K562 (cell line): ENCODE measurements around the gene RPL35. TPM values are rescaled to one million over a fixed set of nuclear protein-coding genes. Genes with fewer than 3 reads are reported as not detected.

Experiments used
- ATAC-seq: fragments of 200-7000 bp; cut with Tn5 transposase; 3 replicates; pipeline ENCODE4 v1.9.1; 2020; ENCODE audit warnings: moderate library complexity
- BruUV-seq: library from RNA; stranded (reverse); fragments of 400-500 nt; replicated peaks from 2 replicates; lab custom pipeline; 2021; lab: Mats Ljungman, UMichigan
- CTCF ChIA-PET: fragments of 300-600 bp; formaldehyde crosslinking; extraction: SDS; loops from one replicate; lab custom pipeline; 2021; ENCODE audit warnings: low intra/inter-chr PET ratio; lab: Yijun Ruan, JAX
- POLR2A ChIA-PET: fragments of 300-600, 350-650 bp; sonication (Branson Sonifier 250); formaldehyde crosslinking; extraction: SDS; loops from one replicate; lab custom pipeline; 2021; ENCODE audit warnings: antibody characterized with exemption, inconsistent platforms; lab: Yijun Ruan, JAX
- DNase-seq, 4 experiments: peaks; one replicate each; pipeline versions ENCODE4 v3.0.0 to v3.0.0-alpha.2; 2011 to 2018; ENCODE audit warnings: low spot score in 3 of 4, mixed read lengths in 3 of 4; ENCODE audit errors: extremely low read depth in 1 of 4
- FAIRE-seq: peaks from 2 replicates; lab custom pipeline; 2011; peaks lifted over from hg19 to GRCh38; lab: Jason Lieb, UNC
- H2AFZ ChIP-seq: 2 replicates; pipeline ENCODE4 v1.6.0; 2011; ENCODE audit warnings: low read depth, low read length, control low read depth, inconsistent platforms
- H3K27ac ChIP-seq: fragments of 200-600 bp; 3 replicates; pipeline ENCODE4 v1.8.0; 2011; ENCODE audit warnings: low read depth, mild to moderate bottlenecking, control low read depth, inconsistent platforms, low read length, moderate library complexity, mixed read lengths; ENCODE audit errors: extremely low read depth
- H3K27me3 ChIP-seq, 2 experiments: fragments of 300-600 bp in 1 of 2; 2 replicates in 1 of 2; 3 replicates in 1 of 2; pipeline versions ENCODE4 v1.6.0 to v1.8.0; 2011; ENCODE audit warnings: inconsistent platforms in 2 of 2, low read length in 2 of 2, mild to moderate bottlenecking in 1 of 2, mixed read lengths in 1 of 2, moderate library complexity in 1 of 2; ENCODE audit not compliant: control insufficient read depth in 2 of 2, insufficient read depth in 2 of 2
- H3K36me3 ChIP-seq: fragments of 300-600 bp; 3 replicates; pipeline ENCODE4 v1.8.0; 2011; ENCODE audit warnings: mild to moderate bottlenecking, low read length, inconsistent platforms; ENCODE audit not compliant: control insufficient read depth, insufficient read depth
- H3K4me1 ChIP-seq, 2 experiments: fragments of 200-600 bp in 1 of 2; replicated peaks in 1 of 2; 2 replicates in 1 of 2; 3 replicates in 1 of 2; pipeline versions ENCODE4 v1.5.1 to v1.8.0; 2011; ENCODE audit warnings: inconsistent platforms in 2 of 2, low read length in 2 of 2, mild to moderate bottlenecking in 1 of 2, mixed read lengths in 1 of 2, moderate library complexity in 1 of 2; ENCODE audit not compliant: control insufficient read depth in 2 of 2, insufficient read depth in 2 of 2
- H3K4me2 ChIP-seq: 2 replicates; pipeline ENCODE4 v1.6.1; 2011; ENCODE audit warnings: low read length, control low read depth, inconsistent platforms, mixed read lengths; ENCODE audit not compliant: insufficient read depth
- H3K4me3 ChIP-seq: fragments of 200-600 bp; sonication (generic), shearing (Covaris generic); 2 replicates; pipeline ENCODE4 v1.5.1; 2016; ENCODE audit warnings: control low read depth, inconsistent platforms
- H3K79me2 ChIP-seq: fragments of 200-600 bp; 3 replicates; pipeline ENCODE4 v1.8.0; 2011; ENCODE audit warnings: low read length, inconsistent platforms; ENCODE audit not compliant: control insufficient read depth, insufficient read depth
- H3K9ac ChIP-seq, 2 experiments: 2 replicates each; pipeline versions ENCODE4 v1.6.0 to v1.6.1; 2011; ENCODE audit warnings: low read depth in 2 of 2, low read length in 2 of 2, control low read depth in 1 of 2, inconsistent platforms in 1 of 2, mild to moderate bottlenecking in 1 of 2, mixed read lengths in 1 of 2; ENCODE audit not compliant: insufficient read depth in 1 of 2
- H3K9me1 ChIP-seq: one replicate; pipeline ENCODE4 v1.6.0; 2011; ENCODE audit warnings: inconsistent platforms, mild to moderate bottlenecking, low read length, moderate library complexity; ENCODE audit not compliant: control insufficient read depth, insufficient read depth
- H3K9me3 ChIP-seq: replicated peaks from 2 replicates; pipeline ENCODE4 v1.5.1; 2011; ENCODE audit warnings: low read depth, low read length, inconsistent platforms; ENCODE audit not compliant: control insufficient read depth, insufficient read depth
- H4K20me1 ChIP-seq: replicated peaks from 2 replicates; pipeline ENCODE4 v1.6.1; 2011; ENCODE audit warnings: low read length, inconsistent platforms, mixed read lengths; ENCODE audit not compliant: control insufficient read depth, insufficient read depth
- MXI1 ChIP-seq: IDR thresholded peaks from 2 replicates; pipeline ENCODE4 v1.6.1; 2011; ENCODE audit warnings: low read depth, mild to moderate bottlenecking, improper control_type of control experiment, low read length
- POLR2H ChIP-seq: IDR thresholded peaks from 2 replicates; pipeline ENCODE4 v1.6.1; 2016; ENCODE audit warnings: missing genetic modification characterization, low read depth, mild to moderate bottlenecking, control low read depth, missing compliant biosample characterization, moderate library complexity
- RBM25 ChIP-seq: fragments of 200-400 bp; formaldehyde crosslinking; IDR thresholded peaks from 2 replicates; pipeline ENCODE4 v1.6.1; 2018; ENCODE audit warnings: low read length, low read depth, moderate library complexity; ENCODE audit not compliant: severe bottlenecking
- SP1 ChIP-seq: sonication (generic); formaldehyde crosslinking; IDR thresholded peaks from 2 replicates; pipeline ENCODE4 v1.8.1; 2022; ENCODE audit warnings: mild to moderate bottlenecking, missing genetic modification reagents
- SRF ChIP-seq, 2 experiments: fragments of 250-450, 450-650 bp in 1 of 2; sonication (Bioruptor Pico) in 1 of 2; sonication (generic) in 1 of 2; formaldehyde crosslinking; IDR thresholded peaks; 2 replicates each; pipeline versions ENCODE4 v1.5.0 to v1.5.1; 2020 to 2022; ENCODE audit warnings: mild to moderate bottlenecking in 1 of 2, missing genetic modification reagents in 1 of 2
- SRSF9 ChIP-seq: fragments of 200-400 bp; formaldehyde crosslinking; IDR thresholded peaks from 2 replicates; pipeline ENCODE4 v1.6.1; 2017; ENCODE audit warnings: low read depth, low read length, borderline replicate concordance
- ZFP1 ChIP-seq: fragments of 450-650 bp; formaldehyde crosslinking; IDR thresholded peaks from 2 replicates; pipeline ENCODE4 v1.4.0; 2020; ENCODE audit warnings: mild to moderate bottlenecking, mixed read lengths
- WGBS: fragments of 100-300 bp; shearing (Covaris generic); methylation state at CpG from one replicate; pipeline ENCODE4 v1.1.6; 2016; ENCODE audit warnings: low coverage, mixed read lengths; ENCODE audit not compliant: insufficient coverage; ENCODE audit errors: missing lambda C conversion rate; 5-methylcytosine and 5-hydroxymethylcytosine counted together
- in situ Hi-C: fragments of 300-500 bp; cut with MboI; formaldehyde crosslinking; loops from 4 replicates; pipeline ENCODE4 v1.15.0; 2018; ENCODE audit warnings: inconsistent platforms, mixed read lengths
- intact Hi-C: fragments of 100-400 bp; cut with micrococcal nuclease; formaldehyde crosslinking; loops from 2 replicates; pipeline ENCODE4 v1.14.2; 2022
- polyA plus RNA-seq, 8 experiments: library from polyadenylated mRNA; depleted of rRNA in 4 of 8; stranded (reverse) in 5 of 8; unstranded in 3 of 8; fragments of >200 nt; fragmentation: Nextera tagmentation in 2 of 8; fragmentation: Illumina TruSeq in 1 of 8; extraction: Ambion mirVana in 2 of 8; extraction: Trizol in 1 of 8; gene quantifications; 2 replicates each; pipeline versions ENCODE4 v1.2.1 to v1.2.3, GENCODE V29; 2011 to 2014; ENCODE audit warnings: inconsistent platforms in 1 of 8, missing spikeins in 1 of 8
- total RNA-seq, 7 experiments: library from RNA; depleted of rRNA in 6 of 7; stranded (reverse); fragments of >200 nt in 6 of 7; fragmentation: Illumina TruSeq in 2 of 7; extraction: Trizol in 2 of 7; gene quantifications; 2 replicates each; pipeline versions ENCODE4 v1.2.1 to v1.2.3, GENCODE V29; 2011 to 2021; ENCODE audit warnings: low replicate concordance in 1 of 7
- TF ChIP-seq, protein P1 (sequence below): fragments of 450-650 bp; IDR thresholded peaks from 2 replicates; pipeline ENCODE4 v1.6.1; 2017; ENCODE audit warnings: antibody characterized with exemption, mild to moderate bottlenecking

Gene RPL35
- total and polyA plus RNA-seq, 9 of the 15 experiments (the other 6 are each of a cell fraction or from before 2014, with no cell fraction given), result 1,755 to 5,101 (median 3,405) TPM

- Histone ChIP-seq H3K36me3 (no peaks in the 10 kb centered on the region), H3K4me1 (peaks cover 2 to 24% of the 10 kb centered on the region in 2 experiments; a peak in 4 of 5 replicates), H3K9me1 (no peaks in the 10 kb centered on the region), H3K4me3 (no peak overlapping the region), H3K79me2 (no peaks in the 10 kb centered on the region), H4K20me1 (no peaks in the 10 kb centered on the region), H3K27me3 (no peaks in the 10 kb centered on the region), H3K27ac (no peak overlapping the region), H2AFZ (no peak overlapping the region; the same call in 1 of the 2 replicates), H3K4me2 (no peak overlapping the region), H3K9me3 (no peaks in the 10 kb centered on the region), H3K9ac (no peak overlapping the region)
- ATAC-seq, result no peak
- no TSS peak for BruUV-seq
- in situ Hi-C loops, result no loop called here
- FAIRE-seq, result no peak
- intact Hi-C loops, result no loop called here
- ChIA-PET CTCF (no interaction called here), POLR2A (interaction anchor here (1.0 to 1.4 kb wide), 2 partner anchors 9 to 12 kb away, joined by 3 read pairs; no protein-coding TSS in a partner anchor)
- TF ChIP-seq, protein P1, sequence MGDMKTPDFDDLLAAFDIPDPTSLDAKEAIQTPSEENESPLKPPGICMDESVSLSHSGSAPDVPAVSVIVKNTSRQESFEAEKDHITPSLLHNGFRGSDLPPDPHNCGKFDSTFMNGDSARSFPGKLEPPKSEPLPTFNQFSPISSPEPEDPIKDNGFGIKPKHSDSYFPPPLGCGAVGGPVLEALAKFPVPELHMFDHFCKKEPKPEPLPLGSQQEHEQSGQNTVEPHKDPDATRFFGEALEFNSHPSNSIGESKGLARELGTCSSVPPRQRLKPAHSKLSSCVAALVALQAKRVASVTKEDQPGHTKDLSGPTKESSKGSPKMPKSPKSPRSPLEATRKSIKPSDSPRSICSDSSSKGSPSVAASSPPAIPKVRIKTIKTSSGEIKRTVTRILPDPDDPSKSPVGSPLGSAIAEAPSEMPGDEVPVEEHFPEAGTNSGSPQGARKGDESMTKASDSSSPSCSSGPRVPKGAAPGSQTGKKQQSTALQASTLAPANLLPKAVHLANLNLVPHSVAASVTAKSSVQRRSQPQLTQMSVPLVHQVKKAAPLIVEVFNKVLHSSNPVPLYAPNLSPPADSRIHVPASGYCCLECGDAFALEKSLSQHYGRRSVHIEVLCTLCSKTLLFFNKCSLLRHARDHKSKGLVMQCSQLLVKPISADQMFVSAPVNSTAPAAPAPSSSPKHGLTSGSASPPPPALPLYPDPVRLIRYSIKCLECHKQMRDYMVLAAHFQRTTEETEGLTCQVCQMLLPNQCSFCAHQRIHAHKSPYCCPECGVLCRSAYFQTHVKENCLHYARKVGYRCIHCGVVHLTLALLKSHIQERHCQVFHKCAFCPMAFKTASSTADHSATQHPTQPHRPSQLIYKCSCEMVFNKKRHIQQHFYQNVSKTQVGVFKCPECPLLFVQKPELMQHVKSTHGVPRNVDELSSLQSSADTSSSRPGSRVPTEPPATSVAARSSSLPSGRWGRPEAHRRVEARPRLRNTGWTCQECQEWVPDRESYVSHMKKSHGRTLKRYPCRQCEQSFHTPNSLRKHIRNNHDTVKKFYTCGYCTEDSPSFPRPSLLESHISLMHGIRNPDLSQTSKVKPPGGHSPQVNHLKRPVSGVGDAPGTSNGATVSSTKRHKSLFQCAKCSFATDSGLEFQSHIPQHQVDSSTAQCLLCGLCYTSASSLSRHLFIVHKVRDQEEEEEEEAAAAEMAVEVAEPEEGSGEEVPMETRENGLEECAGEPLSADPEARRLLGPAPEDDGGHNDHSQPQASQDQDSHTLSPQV, result no peak
- no peak for TF ChIP-seq SRF (CRISPR knock-in tag; IDR thresholded peaks at IDR 0.05)
- TF ChIP-seq SRSF9, result no peak
- no peak for TF ChIP-seq ZFP1 (CRISPR knock-in tag)
- no peak for TF ChIP-seq SP1 (CRISPR knock-in tag)
- no peak for TF ChIP-seq POLR2H (tag)
- TF ChIP-seq MXI1, result no peak
- no peak for TF ChIP-seq RBM25
- 68% methylated on average over 6 of the region's 6 CpGs for WGBS
- no peak for DNase-seq
These were observed 52.5 kb downstream of the RPL35 start for GRCh38 chr9:124809211-124809610.
